Pancreas (tissue), 10 donors: ENCODE data around the gene ASB10. TPM values are rescaled to one million over a fixed set of nuclear protein-coding genes. Genes with fewer than 3 reads are reported as not detected.

Experiments
- ATAC-seq, 4 donors: fragments of 200-7000 bp; cut with Tn5 transposase; one replicate each; pipeline versions ENCODE4 v1.8.0 to v1.9.1; 2020; ENCODE audit warnings: mild to moderate bottlenecking in 4 of 4, moderate library complexity in 4 of 4
- DNase-seq, 6 donors: peaks; one replicate each; pipeline ENCODE4 v3.0.0-alpha.2; 2020
- FAIRE-seq: peaks from 2 replicates; lab custom pipeline; 2012; peaks lifted over from hg19 to GRCh38; lab: Jason Lieb, UNC
- H3K27ac ChIP-seq, 4 donors: fragments of 200-600 bp; sonication (generic); 1 replicate in 3 of 4; 2 replicates in 1 of 4; pipeline versions ENCODE4 v1.5.0 to v1.8.0; 2020
- H3K27me3 ChIP-seq, 4 donors: fragments of 200-600 bp; one replicate each; pipeline ENCODE4 v1.8.0; 2021
- H3K36me3 ChIP-seq, 3 donors: fragments of 200-600 bp; sonication (generic) in 1 of 3; one replicate each; pipeline versions ENCODE4 v1.5.0 to v1.8.0; 2020 to 2021
- H3K4me1 ChIP-seq, 3 donors: fragments of 200-600 bp; one replicate each; pipeline ENCODE4 v1.8.0; 2021
- H3K4me3 ChIP-seq, 4 donors: fragments of 200-600 bp; sonication (generic) in 2 of 4; one replicate each; pipeline versions ENCODE4 v1.5.0 to v1.8.0; 2020 to 2021
- H3K9me3 ChIP-seq, 4 donors: fragments of 200-600 bp; one replicate each; pipeline ENCODE4 v1.8.0; 2021
- CTCF ChIP-seq, 4 donors: fragments of 200-600 bp; sonication (generic) in 3 of 4; IDR thresholded peaks; one replicate each; pipeline versions ENCODE4 v1.5.0 to v1.8.0; 2021; ENCODE audit warnings: antibody characterized with exemption in 4 of 4
- WGBS, 2 donors: extraction: QIAGEN DNeasy Blood & Tissue Kit; methylation state at CpG; one replicate each; pipeline ENCODE4 v1.1.7; 2013; 5-methylcytosine and 5-hydroxymethylcytosine counted together
- intact Hi-C, 3 donors: fragments of 100-400 bp; cut with DNase I; formaldehyde crosslinking; loops; one replicate each; pipeline versions ENCODE4 v1.11.1 to v1.14.2; 2022
- polyA plus RNA-seq, 2 donors: library from polyadenylated mRNA; stranded (reverse); fragments of 200-250 nt; gene quantifications; one replicate each; pipeline ENCODE4 v1.2.3, GENCODE V29; 2013
- total RNA-seq, 6 donors: library from RNA; stranded (reverse); fragmentation: NEBNext Ultra II Directional in 4 of 6; extraction: Animal tissue kit (Norgen Biotek cat#: 25700) in 4 of 6; gene quantifications; one replicate each; pipeline versions ENCODE4 v1.2.1 to v1.2.4, GENCODE V29; 2021 to 2023
- donor health status: healthy with polysubstance abuse.
- donor health status: DM: no; HTN: no; CAD: no; lungs with moderate emphysema.
- donor health status: DM: no; HTN: no; CAD: no.
- donor health status: control.
- donor health status: control.
- donor health status: Bipolar disorder and iron deficiency.
- donor health status: DM: yes; HTN: yes; CAD: no.
- donor health status: DM: no; HTN: no; CAD: no.
- donor health status: DM: no; HTN: no; CAD: no.
- donor health status: DM: yes; HTN: yes; CAD: no.

The ASB10 gene
- total RNA-seq (not detected), polyA plus RNA-seq (not detected)

- no peak within 1 kb of the TSS for H3K27ac ChIP-seq
- H3K36me3 ChIP-seq = no peaks in the 10 kb centered on the region
- no peaks in the 10 kb centered on the region for H3K27me3 ChIP-seq
- no peak for TF ChIP-seq CTCF (IDR thresholded peaks at IDR 0.05)
- H3K9me3 ChIP-seq = no peaks in the 10 kb centered on the region
- H3K4me3 ChIP-seq = no peak within 1 kb of the TSS
- FAIRE-seq (no peak), ATAC-seq (no peak), DNase-seq (no peak)
- no peaks in the 10 kb centered on the region for H3K4me1 ChIP-seq
- intact Hi-C loops = no loop called here
- WGBS, 2 donors = 70 to 74% methylated on average over 21 to 22 of the region's 22 CpGs
Observed at GRCh38 chr7:151186640-151187408, at the start of gene ASB10. Gene ASB10, minus strand, starts transcription at chr7:151187250. Its CDS starts 120 bp downstream, at chr7:151187130.

GRCh38 chr7:151236406-151236805, 49.4 kb upstream of the ASB10 start:
- H3K36me3 ChIP-seq = peaks cover 0 to 25% (median 4%) of the 10 kb centered on the region in 3 donors

GRCh38 chr7:151235091-151235787, 48.2 kb upstream of the ASB10 start:
- intact Hi-C loops = no loop called here
- H3K9me3 ChIP-seq = no peaks in the 10 kb centered on the region
- H3K4me3 ChIP-seq = no peak overlapping the region
- FAIRE-seq (no peak), ATAC-seq (no peak), DNase-seq (peak in 1 of 6 donors; percentile 70)
- peaks cover 0 to 25% (median 4%) of the 10 kb centered on the region in 3 donors for H3K36me3 ChIP-seq
- H3K4me1 ChIP-seq = peaks cover 5 to 14% (median 7%) of the 10 kb centered on the region in 3 donors
- H3K27ac ChIP-seq = no peak overlapping the region
- WGBS, 2 donors = 87 to 90% methylated on average over 27 to 28 of the region's 28 CpGs
- TF ChIP-seq CTCF (IDR thresholded peaks at IDR 0.05) = no peak
- H3K27me3 ChIP-seq = no peaks in the 10 kb centered on the region

More at GRCh38 chr7:151236406-151236805, 49.4 kb upstream of the ASB10 start:
- no peak for TF ChIP-seq CTCF (IDR thresholded peaks at IDR 0.05)
- no peak for FAIRE-seq
- 89 to 91% methylated on average over 13 of the region's 13 CpGs for WGBS, 2 donors
- Histone ChIP-seq H3K27me3 (no peaks in the 10 kb centered on the region), H3K4me3 (no peak overlapping the region), H3K9me3 (no peaks in the 10 kb centered on the region), H3K27ac (no peak overlapping the region), H3K4me1 (peaks cover 5 to 14% (median 7%) of the 10 kb centered on the region in 3 donors)
- intact Hi-C loops = no loop called here
- no peak for ATAC-seq
- DNase-seq = no peak

GRCh38 chr7:151233804-151234203, 46.8 kb upstream of the ASB10 start:
- H3K36me3 ChIP-seq = peaks cover 0 to 25% (median 4%) of the 10 kb centered on the region in 3 donors
- no peaks in the 10 kb centered on the region for H3K27me3 ChIP-seq
- H3K27ac ChIP-seq = no peak overlapping the region
- H3K4me1 ChIP-seq = peaks cover 5 to 14% (median 7%) of the 10 kb centered on the region in 3 donors
- FAIRE-seq = no peak
- no peak for DNase-seq
- peak overlapping the region in 3 of 4 donors; percentile 75 to 99 (median 99) for H3K4me3 ChIP-seq
- TF ChIP-seq CTCF (IDR thresholded peaks at IDR 0.05) = no peak
- WGBS, 2 donors = 50 to 61% methylated on average over 9 of the region's 9 CpGs
- intact Hi-C loops = no loop called here
- no peaks in the 10 kb centered on the region for H3K9me3 ChIP-seq
- no peak for ATAC-seq
